Activated CD4-positive, CD25-positive, alpha-beta regulatory T cell treated with anti-CD3 and anti-CD28 coated beads, Interleukin-2, amount 50 U/mL, for 72 hours (primary cell): ENCODE results near the gene C11orf97.
"Not testable (repeated sequence)": the region's sequence is repeated elsewhere in the genome, so short reads cannot be mapped to it uniquely, and the experiment has no call there.

Experiments used
- DNase-seq: peaks from one replicate; pipeline ENCODE4 v3.0.0; 2021

C11orf97 gene

GRCh38 chr11:94511932-94512781, at the start of gene C11orf97:
Gene C11orf97 (plus strand): TSS chr11:94512461. CDS start chr11:94512529, 68 bp downstream.
- peak; percentile 54 for DNase-seq

- DNase-seq = no peak
Observed at GRCh38 chr11:94469416-94469815, 42.8 kb upstream of the C11orf97 start.

- DNase-seq = no peak
Observed at GRCh38 chr11:94472916-94473799, 39.1 kb upstream of the C11orf97 start.

GRCh38 chr11:94477624-94478023, 34.6 kb upstream of the C11orf97 start:
- DNase-seq = no peak

- DNase-seq = no peak
Observed at GRCh38 chr11:94481342-94481741, 30.9 kb upstream of the C11orf97 start.

- DNase-seq = no peak
Observed at GRCh38 chr11:94486068-94486467, 26.2 kb upstream of the C11orf97 start.

GRCh38 chr11:94493281-94494125, 18.8 kb upstream of the C11orf97 start, which contains the start of the genes ANKRD49 and MRE11:
Gene ANKRD49 (plus strand): TSS chr11:94493984. CDS start chr11:94496694, 2,710 bp downstream.
Gene MRE11 (minus strand): TSS chr11:94493844. CDS start chr11:94492801, 1,043 bp downstream.
- peak; percentile 92 for DNase-seq

GRCh38 chr11:94494126-94494680, 18.1 kb upstream of the C11orf97 start:
- no peak for DNase-seq

GRCh38 chr11:94500181-94500580, 12.1 kb upstream of the C11orf97 start:
- DNase-seq = no peak

- no peak for DNase-seq
Observed at GRCh38 chr11:94501522-94501921, 10.7 kb upstream of the C11orf97 start.

- no peak for DNase-seq
Observed at GRCh38 chr11:94504689-94505293, 7.5 kb upstream of the C11orf97 start.

GRCh38 chr11:94506513-94506912, 5.7 kb upstream of the C11orf97 start:
- not testable (repeated sequence) for DNase-seq

GRCh38 chr11:94507485-94507884, 4.8 kb upstream of the C11orf97 start:
- no peak for DNase-seq

- DNase-seq = no peak
Observed at GRCh38 chr11:94513091-94513490, 830 bp downstream of the C11orf97 start.

- no peak for DNase-seq
Observed at GRCh38 chr11:94515398-94515797, 3.1 kb downstream of the C11orf97 start.

- no peak for DNase-seq
Observed at GRCh38 chr11:94516725-94517124, 4.5 kb downstream of the C11orf97 start.

GRCh38 chr11:94518300-94518699, 6.0 kb downstream of the C11orf97 start:
- no peak for DNase-seq

GRCh38 chr11:94519478-94520084, 7.3 kb downstream of the C11orf97 start:
- DNase-seq = no peak

GRCh38 chr11:94521684-94522083, 9.4 kb downstream of the C11orf97 start:
- DNase-seq = no peak

- no peak for DNase-seq
Observed at GRCh38 chr11:94524341-94524740, 12.1 kb downstream of the C11orf97 start.
